GM12874 (cell line): ENCODE data around the gene EIF3A.

Experiments used
- TF ChIP-seq, protein P1 (sequence below): IDR thresholded peaks from 2 replicates; pipeline ENCODE4 v1.5.1; 2011; ENCODE audit warnings: low read depth, mild to moderate bottlenecking, control low read depth, low read length, moderate library complexity; ENCODE audit not compliant: insufficient read depth

EIF3A gene

DNA sequence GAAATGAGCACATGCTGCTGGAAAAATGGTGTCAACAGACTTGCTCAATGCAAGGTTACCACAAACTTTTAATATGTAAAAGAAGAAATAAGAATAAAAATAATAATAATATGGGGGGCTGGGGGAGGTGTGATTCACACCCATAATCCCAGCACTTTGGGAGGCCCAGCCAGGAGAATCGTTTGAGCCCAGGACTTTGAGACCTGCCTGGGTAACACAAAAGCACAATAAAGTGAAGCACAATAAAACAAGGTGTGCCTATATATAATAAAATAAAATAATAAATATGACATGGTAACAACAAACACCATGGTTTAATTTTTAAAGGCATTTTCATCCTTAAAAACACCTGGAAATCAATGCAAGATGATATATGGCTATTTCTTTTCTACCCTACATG is 25.1 kb downstream of the EIF3A start:
- TF ChIP-seq, protein P1, sequence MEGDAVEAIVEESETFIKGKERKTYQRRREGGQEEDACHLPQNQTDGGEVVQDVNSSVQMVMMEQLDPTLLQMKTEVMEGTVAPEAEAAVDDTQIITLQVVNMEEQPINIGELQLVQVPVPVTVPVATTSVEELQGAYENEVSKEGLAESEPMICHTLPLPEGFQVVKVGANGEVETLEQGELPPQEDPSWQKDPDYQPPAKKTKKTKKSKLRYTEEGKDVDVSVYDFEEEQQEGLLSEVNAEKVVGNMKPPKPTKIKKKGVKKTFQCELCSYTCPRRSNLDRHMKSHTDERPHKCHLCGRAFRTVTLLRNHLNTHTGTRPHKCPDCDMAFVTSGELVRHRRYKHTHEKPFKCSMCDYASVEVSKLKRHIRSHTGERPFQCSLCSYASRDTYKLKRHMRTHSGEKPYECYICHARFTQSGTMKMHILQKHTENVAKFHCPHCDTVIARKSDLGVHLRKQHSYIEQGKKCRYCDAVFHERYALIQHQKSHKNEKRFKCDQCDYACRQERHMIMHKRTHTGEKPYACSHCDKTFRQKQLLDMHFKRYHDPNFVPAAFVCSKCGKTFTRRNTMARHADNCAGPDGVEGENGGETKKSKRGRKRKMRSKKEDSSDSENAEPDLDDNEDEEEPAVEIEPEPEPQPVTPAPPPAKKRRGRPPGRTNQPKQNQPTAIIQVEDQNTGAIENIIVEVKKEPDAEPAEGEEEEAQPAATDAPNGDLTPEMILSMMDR: no peak

DNA sequence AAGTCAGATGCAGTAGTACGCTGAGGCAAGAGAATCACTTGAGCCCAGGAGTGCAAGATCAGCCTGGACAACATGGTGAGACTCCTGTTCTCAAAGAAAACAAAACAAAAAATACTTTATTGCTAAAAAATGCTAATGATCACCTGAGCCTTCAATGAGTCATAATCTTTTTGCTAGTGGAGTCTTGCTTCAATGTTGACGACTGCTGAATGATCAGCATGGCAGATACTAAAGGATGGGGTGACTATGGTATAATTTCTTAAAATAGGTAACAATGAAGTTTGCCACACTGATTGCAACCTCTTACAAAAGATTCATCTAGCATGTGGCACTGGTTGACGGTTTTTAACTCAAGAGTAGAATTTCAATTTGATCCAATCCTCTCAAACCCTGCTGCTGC is 28.8 kb downstream of the EIF3A start:
- TF ChIP-seq, protein P1: no peak

DNA sequence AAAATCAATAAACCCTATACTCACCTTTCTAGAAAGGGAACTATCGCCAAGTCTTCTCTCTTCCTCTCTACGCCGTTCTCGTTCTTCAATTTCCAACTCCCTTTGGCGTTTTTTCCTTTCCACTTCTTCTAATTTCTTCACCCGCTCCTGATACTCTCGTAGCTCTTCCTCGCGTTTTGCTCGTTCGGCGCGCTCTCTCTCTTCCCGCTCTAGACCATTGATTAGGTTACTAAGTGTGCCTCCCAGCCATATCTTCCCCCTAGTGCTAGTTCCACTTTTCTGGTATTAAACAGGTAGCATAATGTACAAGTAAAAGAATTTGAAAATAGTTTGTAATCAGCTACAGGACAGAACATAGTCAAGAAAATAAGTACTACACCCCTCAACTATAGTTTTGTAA is 30.8 kb downstream of the EIF3A start:
- TF ChIP-seq, protein P1: no peak

DNA sequence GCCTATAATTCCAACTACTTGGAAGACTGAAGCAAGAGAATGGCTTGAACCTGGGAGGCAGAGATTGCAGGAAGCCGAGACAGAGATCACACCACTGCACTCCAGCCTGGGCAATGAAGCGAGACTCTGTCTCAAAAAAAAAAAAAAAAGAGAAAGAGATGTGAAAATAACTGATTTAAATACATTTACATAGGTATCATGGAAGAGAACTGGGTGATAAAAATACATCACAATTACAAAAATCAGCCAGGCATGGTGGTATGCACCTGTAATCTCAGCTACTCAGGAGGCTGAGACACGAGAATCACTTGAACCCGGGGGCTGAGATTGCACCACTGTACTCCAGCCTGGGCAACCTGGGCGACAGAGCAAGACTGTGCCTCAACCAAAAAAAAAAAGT is 31.3 kb downstream of the EIF3A start:
- TF ChIP-seq, protein P1: no peak

DNA sequence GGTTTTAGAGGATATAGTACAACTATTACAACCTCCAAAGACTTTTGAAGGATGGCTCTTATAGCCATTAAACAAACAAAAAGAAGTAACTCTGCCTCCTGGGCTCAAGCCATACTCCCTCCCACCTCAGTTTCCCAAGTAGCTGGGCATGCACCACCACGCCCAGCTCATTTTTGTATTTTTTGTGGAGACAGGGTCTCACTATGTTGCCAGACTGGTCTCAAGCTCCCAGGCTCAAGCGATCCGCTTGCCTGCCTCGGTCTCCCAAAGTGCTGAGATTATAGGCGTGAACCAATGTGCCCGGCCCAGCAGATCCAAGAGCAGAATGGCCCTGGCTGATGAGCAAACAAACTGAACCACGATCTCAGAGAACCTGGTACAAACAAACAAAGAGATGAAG is 35.1 kb downstream of the EIF3A start:
- TF ChIP-seq, protein P1: no peak

DNA sequence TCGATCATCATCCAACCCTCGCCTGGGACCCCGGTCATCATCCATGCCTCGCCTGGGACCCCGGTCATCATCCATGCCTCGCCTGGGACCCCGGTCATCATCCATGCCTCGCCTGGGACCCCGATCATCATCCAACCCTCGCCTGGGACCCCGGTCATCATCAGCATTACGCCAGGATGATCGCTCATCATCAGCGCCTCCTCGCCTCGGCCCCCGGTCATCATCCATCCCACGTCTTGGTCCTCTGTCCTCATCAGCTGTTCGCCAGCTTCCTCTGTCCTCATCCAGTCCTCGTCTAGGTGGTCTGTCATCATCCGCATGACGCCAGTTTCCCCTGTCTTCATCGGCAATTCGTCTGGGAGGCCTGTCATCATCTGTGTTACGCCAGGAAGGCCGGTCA is 38.4 kb downstream of the EIF3A start:
- TF ChIP-seq, protein P1: no peak

DNA sequence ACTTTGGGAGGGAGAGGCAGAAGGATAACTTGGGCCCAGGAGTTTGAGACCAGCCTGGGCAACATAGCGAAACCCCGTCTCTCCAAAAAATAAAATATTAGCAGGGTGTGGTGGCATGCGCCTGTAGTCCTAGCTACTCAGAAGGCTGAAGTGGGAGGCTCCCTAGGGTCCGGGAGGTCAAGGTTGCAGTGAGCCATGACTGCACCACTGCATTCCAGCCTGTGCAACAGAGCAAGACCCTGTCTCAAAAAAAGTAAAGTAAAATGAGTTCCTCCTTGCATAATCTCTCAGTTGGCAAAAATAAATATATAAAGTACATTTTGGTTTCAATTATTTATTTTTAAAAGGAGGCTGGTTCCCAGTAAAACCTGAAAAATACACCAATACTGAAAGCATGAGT is 39.3 kb downstream of the EIF3A start:
- TF ChIP-seq, protein P1: no peak

DNA sequence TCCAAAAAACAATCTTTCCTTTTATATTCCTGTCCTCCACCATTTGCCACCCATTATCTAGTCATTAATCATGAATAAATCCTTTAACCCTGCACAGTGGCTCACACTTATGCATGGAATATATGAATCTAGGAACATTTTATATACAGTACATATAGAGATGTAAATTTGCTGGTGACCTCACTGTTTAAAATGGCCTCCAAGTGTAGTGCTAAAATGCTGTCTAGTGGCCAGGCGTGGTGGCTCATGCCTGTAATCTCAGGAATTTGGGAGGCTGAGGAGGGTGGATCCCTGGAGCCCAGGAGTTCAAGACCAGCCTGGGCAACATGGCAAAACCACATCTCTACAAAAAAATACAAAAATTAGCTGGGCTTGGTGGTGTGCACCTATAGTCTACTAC is 41.5 kb downstream of the EIF3A start:
- TF ChIP-seq, protein P1: no peak
